Pons (tissue), 1 donor: Measurements from ENCODE around the gene ATP6AP1.
"Not testable (repeated sequence)": the region's sequence is repeated elsewhere in the genome, so short reads cannot be mapped to it uniquely, and the experiment has no call there.

ENCODE experiments used
- DNase-seq: peaks from one replicate; pipeline ENCODE4 v3.0.0-alpha.2; 2016; ENCODE audit warnings: low spot score

The ATP6AP1 gene

GRCh38 chrX:154428176-154429171, at the start of gene ATP6AP1:
ATP6AP1 (plus strand) TSS chrX:154428677; CDS start chrX:154428693, 16 bp downstream.
- DNase-seq: peak; percentile 90

DNA sequence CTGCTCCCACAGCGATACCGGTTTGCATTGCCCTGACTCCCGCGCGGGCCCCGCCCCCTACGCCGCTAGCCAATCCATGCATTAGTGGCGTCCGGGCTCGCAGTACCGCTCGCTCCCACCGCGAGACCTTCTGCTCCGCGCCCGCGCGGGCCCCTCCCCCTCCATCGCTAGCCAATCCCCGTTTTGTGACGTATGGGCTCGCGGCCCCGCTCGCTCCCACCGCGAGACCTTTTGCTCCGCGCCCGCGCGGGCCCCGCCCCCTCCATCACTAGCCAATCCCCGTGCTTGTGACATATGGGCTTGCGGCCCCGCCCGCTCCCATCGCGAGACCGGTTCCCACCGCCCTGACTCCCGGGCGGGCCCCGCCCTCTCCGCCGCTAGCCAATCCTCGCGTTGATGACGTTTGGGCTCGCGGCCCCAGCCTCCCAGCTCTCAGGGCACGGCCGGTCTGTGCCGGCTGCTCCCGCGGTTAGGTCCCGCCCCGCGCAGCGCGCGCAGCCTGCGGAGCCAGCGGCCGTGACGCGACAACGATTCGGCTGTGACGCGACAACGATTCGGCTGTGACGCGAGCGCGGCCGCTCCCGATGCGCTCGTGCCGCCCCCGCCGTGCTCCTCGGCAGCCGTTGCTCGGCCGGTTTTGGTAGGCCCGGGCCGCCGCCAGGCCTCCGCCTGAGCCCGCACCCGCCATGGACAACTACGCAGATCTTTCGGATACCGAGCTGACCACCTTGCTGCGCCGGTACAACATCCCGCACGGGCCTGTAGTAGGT, 49.5 kb upstream of the ATP6AP1 start, which contains the start of gene EMD:
EMD (plus strand) TSS at position 497 of the 770 bp plus-strand sequence; CDS start at position 687, 190 bp downstream.
- peak; percentile 96 for DNase-seq

DNA sequence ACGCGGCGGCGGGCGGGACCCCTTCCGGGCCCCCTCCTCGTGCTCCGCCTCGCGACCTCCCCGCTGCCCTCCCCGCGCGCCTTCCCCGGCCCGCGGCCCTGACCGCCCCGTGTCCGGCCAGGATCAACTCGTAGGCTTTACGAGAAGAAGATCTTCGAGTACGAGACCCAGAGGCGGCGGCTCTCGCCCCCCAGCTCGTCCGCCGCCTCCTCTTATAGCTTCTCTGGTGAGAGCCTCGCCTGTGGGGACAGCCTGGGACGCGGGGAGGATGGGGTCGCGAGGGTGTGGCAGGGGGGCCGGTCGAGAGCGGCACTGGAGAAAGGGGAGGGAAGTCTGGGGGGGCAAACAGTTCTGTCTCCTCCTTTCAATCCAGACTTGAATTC, 48.9 kb upstream of the ATP6AP1 start:
- no peak for DNase-seq

GRCh38 chrX:154380153-154380552, 48.3 kb upstream of the ATP6AP1 start:
- DNase-seq: no peak

GRCh38 chrX:154380787-154381186, 47.7 kb upstream of the ATP6AP1 start:
- no peak for DNase-seq

DNA sequence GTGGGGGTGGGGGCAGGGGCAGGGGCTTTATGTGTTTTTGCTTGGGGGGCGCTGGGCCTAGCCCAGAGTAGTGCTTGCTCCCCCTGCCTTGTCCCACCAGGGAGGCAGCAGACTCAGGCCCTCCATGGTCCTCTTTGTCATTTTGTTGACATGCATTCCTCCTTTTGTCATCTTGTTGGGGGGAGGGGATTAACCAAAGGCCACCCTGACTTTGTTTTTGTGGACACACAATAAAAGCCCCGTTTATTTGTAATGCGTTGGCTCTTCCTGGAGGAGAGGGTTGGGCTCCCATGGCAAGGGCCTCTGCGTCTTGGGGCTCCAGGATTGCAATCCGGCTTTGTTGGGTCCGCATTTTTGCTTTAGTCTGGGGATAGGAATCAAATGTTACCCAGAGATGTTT, 47.2 kb upstream of the ATP6AP1 start:
- no peak for DNase-seq

DNA sequence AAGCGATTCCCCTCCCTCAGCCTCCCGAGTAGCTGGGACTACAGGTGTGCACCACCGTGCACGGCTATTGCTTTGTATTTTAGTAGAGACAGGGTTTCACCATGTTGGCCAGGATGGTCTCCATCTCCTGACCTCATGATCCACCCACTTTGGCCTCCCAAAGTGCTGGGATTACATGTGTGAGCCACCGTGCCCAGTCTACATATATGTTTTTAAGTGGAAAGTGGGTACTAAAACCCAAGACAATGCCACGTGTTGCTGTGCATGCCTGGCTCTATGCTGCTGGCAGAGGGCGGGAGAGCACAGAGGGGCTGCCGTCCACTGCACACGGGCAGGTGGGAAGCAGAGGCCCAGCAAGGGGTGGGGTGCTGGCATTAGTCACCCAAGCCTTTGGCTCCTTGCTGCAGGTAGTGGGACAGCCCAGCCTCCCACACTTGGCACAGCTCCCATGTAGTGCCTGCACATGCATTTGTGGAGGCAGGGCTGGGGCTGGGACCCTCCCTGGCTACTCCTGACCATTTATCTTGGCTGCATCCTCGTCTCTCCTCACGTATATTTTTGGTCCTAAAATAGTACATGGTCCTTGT, 45.9 kb upstream of the ATP6AP1 start:
- DNase-seq: no peak

GRCh38 chrX:154383359-154384283, 44.9 kb upstream of the ATP6AP1 start:
- no peak for DNase-seq

DNA sequence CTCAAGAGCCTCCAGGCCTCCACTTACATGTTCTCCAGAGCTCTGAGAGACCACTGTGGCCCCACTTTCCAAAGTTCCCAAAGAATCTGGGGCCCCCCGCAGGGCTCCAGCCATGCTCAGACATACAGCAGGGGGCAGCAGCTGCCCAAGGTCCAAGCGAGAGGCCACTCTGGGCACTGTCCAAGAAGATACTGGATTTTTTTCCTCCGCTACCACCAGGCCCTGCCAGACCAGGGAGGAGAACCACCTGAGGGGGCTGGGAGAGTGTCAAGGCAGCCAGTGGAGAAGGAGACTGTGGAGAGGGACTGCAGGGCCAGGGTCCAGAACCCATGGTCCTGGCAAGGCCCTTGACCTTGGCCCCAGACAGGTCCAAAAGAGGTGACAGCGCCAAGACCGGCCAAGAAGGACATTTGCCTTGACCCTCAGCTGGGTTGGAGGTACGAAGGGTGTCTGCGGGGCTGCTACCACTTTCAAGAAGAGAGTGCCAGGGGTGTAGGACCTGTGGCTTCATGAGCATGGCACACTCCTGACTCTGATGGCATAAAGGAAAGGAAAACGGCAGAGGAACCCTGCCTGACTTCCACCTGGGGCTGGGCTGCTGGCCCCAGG, 44.1 kb upstream of the ATP6AP1 start:
- DNase-seq: no peak

DNA sequence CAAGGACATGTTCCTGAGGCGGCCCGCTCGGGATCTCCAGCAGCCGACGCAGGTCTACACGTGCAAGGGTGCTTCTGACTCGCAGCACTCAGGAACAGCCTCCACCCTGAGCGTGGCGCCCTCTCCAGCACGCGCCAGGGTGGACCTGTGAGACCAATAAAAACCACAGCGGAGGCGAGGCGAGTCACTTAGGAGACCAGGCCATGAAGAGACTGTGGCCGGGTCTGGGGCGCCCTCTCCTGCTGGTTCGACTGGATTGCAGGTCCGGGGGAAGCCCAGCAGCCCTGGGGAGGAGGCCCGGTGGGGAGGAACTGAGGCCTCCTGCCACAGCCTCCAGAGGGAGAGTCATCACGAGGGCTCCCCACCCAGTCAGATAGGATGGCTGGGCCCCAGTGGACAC, 40.4 kb upstream of the ATP6AP1 start:
- not testable (repeated sequence) for DNase-seq

- not testable (repeated sequence) for DNase-seq
These were observed 39.8 kb upstream of the ATP6AP1 start for GRCh38 chrX:154388649-154389048.

GRCh38 chrX:154389812-154390747, 38.4 kb upstream of the ATP6AP1 start:
- DNase-seq: not testable (repeated sequence)

DNA sequence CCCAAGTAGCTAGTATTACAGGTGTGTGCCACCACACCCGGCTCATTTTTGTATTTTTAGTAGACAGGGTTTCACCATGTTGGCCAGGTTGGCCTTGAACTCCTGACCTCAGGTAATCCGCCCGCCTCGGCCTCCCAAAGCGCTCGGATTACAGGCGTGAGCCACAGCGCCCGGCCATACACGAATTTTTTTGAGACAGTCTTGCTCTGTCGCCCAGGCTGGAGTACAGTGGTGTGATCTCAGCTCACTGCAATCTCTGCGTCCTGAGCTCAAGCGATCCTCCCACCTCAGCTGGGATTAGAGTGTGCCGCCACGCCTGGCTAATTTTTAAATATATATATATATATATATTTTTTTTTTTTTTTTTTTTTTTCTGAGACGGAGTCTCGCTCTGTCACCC, 32.1 kb upstream of the ATP6AP1 start:
- not testable (repeated sequence) for DNase-seq

GRCh38 chrX:154396973-154397887, 31.2 kb upstream of the ATP6AP1 start:
- DNase-seq: peak; percentile 26

DNA sequence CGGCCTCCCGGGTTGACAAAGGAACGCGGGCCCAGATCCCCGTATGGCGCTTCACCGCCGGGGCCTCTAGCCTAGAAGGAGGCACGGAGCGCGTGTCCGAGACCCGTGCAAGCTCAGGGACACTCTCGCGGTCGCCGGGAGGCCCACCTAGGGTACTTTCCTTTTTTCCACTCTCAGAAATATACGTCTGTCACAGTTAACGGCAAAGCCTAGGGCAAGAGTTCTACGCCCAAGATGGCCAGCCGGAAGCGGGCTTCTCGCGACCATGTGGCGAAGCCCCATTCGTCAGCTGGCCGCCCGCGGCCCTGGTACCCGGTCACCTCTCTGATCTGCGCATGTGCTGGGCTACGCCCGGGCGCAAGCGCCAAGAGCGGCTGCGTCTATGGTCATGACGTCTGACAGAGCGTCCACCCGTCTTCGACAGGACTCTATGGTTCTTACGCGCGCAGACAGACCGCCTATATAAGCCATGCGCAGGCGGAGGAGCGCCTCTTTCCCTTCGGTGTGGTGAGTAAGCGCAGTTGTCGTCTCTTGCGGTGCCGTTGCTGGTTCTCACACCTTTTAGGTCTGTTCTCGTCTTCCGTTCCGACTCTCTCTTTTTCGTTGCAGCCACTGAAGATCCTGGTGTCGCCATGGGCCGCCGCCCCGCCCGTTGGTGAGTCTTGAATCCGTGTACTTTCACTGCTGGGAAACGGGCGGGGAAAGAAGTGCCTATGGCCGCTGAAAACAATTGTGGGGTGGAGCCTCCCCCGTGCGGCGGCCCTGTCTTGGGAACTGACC, 30.4 kb upstream of the ATP6AP1 start, which contains the start of gene RPL10:
RPL10 (plus strand) TSS at position 490 of the 780 bp plus-strand sequence; CDS start at position 633, 143 bp downstream.
- peak; percentile 95 for DNase-seq

DNA sequence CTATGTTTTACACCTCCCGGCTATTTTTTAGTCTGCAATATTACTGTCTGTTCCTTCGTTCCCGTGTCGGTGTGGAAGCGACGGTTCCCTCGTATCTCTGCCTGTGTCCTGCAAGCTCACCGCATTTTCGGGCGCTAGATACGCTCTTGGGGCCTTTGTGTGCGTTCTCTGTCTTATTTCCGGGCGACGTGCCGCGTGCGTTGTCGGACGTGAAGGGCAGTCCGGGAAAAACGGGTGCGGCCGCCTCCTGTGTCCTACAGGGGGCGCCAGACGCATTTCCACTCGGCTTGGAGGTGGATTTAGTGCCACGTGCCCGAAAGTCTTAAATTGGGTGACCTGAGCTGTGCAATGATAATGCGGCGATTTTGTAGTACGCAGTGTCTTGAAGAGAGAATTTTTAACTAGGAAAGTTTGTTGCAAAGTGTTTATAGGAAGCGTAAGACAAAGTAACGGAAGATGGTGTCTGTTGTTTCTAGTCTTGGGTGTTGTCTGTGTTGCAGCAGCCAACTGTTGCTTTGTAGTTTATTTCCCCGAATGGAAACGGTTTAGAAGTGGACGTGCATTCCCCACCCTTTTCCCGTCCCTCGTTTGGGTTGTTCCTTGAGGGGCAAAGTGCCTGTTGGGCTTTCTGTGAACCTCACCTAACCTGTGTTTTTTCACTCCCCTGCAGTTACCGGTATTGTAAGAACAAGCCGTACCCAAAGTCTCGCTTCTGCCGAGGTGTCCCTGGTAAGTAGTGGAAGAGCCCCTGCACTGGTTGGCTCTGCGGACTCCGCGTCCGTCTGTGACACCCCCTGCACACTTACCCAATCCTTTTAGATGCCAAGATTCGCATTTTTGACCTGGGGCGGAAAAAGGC, 29.6 kb upstream of the ATP6AP1 start:
- peak; percentile 78 for DNase-seq
